K562 (cell line): ENCODE results near the gene RCN2. TPM values are rescaled to one million over a fixed set of nuclear protein-coding genes. Genes with fewer than 3 reads are reported as not detected.
A peak's percentile ranks its signal among the peaks of the same experiment; 100 is the strongest.

Experiments
- BRD9 ChIP-seq: fragments of 450-650 bp; IDR thresholded peaks from 2 replicates; pipeline ENCODE4 v1.6.1; 2018; ENCODE audit warnings: low read depth; ENCODE audit not compliant: partially characterized antibody
- CREB1 ChIP-seq, 2 experiments: sonication (generic) in 1 of 2; formaldehyde crosslinking in 1 of 2; IDR thresholded peaks; 2 replicates each; pipeline versions ENCODE4 v1.6.1 to v1.8.0; 2012 to 2022; ENCODE audit warnings: inconsistent platforms in 1 of 2, mild to moderate bottlenecking in 1 of 2, missing genetic modification reagents in 1 of 2, moderate library complexity in 1 of 2
- DIDO1 ChIP-seq: fragments of 450-650 bp; IDR thresholded peaks from 2 replicates; pipeline ENCODE4 v1.6.1; 2016; ENCODE audit warnings: low read depth, missing biosample characterization, missing genetic modification characterization
- ELF2 ChIP-seq: fragments of 250-450 bp; sonication (Bioruptor Pico); IDR thresholded peaks from 2 replicates; pipeline ENCODE4 v1.5.0; 2021; ENCODE audit warnings: mild to moderate bottlenecking
- HDAC3 ChIP-seq: fragments of 450-650 bp; IDR thresholded peaks from 2 replicates; pipeline ENCODE4 v1.6.1; 2018; ENCODE audit warnings: borderline replicate concordance, mild to moderate bottlenecking, moderate library complexity; ENCODE audit not compliant: partially characterized antibody
- HEY1 ChIP-seq: fragments of 250-450 bp; sonication (Bioruptor Pico); IDR thresholded peaks from 2 replicates; pipeline ENCODE4 v1.5.0; 2020; ENCODE audit warnings: mild to moderate bottlenecking, moderate library complexity, borderline replicate concordance
- MED1 ChIP-seq: sonication (generic); formaldehyde crosslinking; IDR thresholded peaks from 2 replicates; pipeline ENCODE4 v1.8.1; 2023; ENCODE audit warnings: missing genetic modification reagents, borderline replicate concordance
- PHF8 ChIP-seq: fragments of 200-600 bp; sonication (generic); IDR thresholded peaks from 2 replicates; pipeline ENCODE4 v1.6.1; 2012; ENCODE audit warnings: mixed run types, mild to moderate bottlenecking, inconsistent platforms, low read length, moderate library complexity, borderline replicate concordance
- POLR2G ChIP-seq: fragments of 200-400 bp; formaldehyde crosslinking; IDR thresholded peaks from 2 replicates; pipeline ENCODE4 v1.6.1; 2017; ENCODE audit warnings: low read depth, mild to moderate bottlenecking, antibody characterized with exemption, low read length, moderate library complexity
- POLR2H ChIP-seq: IDR thresholded peaks from 2 replicates; pipeline ENCODE4 v1.6.1; 2016; ENCODE audit warnings: missing genetic modification characterization, low read depth, mild to moderate bottlenecking, control low read depth, missing compliant biosample characterization, moderate library complexity
- RNF2 ChIP-seq: sonication (generic); IDR thresholded peaks from 2 replicates; pipeline ENCODE4 v1.6.1; 2016
- SOX6 ChIP-seq: fragments of 450-650 bp; IDR thresholded peaks from 2 replicates; pipeline ENCODE4 v1.6.1; 2014; ENCODE audit warnings: mild to moderate bottlenecking
- SREBF1 ChIP-seq: fragments of 150-350 bp; IDR thresholded peaks from 2 replicates; pipeline ENCODE4 v1.6.1; 2014; ENCODE audit warnings: antibody characterized with exemption, low read depth, low read length, borderline replicate concordance
- XRCC4 ChIP-seq: IDR thresholded peaks from one replicate; pipeline ENCODE4 v1.6.1; 2011; ENCODE audit not compliant: insufficient read depth, insufficient read length; ENCODE audit errors: extremely low read depth
- ZNF586 ChIP-seq: fragments of 450-650 bp; formaldehyde crosslinking; conservative IDR thresholded peaks from 2 replicates; pipeline ENCODE4 v1.4.0; 2020; ENCODE audit warnings: mild to moderate bottlenecking, moderate library complexity
- polyA plus RNA-seq, 8 experiments: library from polyadenylated mRNA; depleted of rRNA in 4 of 8; stranded (reverse) in 5 of 8; unstranded in 3 of 8; fragments of >200 nt; fragmentation: Nextera tagmentation in 2 of 8; fragmentation: Illumina TruSeq in 1 of 8; extraction: Ambion mirVana in 2 of 8; extraction: Trizol in 1 of 8; gene quantifications; 2 replicates each; pipeline versions ENCODE4 v1.2.1 to v1.2.3, GENCODE V29; 2011 to 2014; ENCODE audit warnings: inconsistent platforms in 1 of 8, missing spikeins in 1 of 8
- total RNA-seq, 7 experiments: library from RNA; depleted of rRNA in 6 of 7; stranded (reverse); fragments of >200 nt in 6 of 7; fragmentation: Illumina TruSeq in 2 of 7; extraction: Trizol in 2 of 7; gene quantifications; 2 replicates each; pipeline versions ENCODE4 v1.2.1 to v1.2.3, GENCODE V29; 2011 to 2021; ENCODE audit warnings: low replicate concordance in 1 of 7
- TF ChIP-seq, protein P1 (sequence below): sonication (generic); formaldehyde crosslinking; IDR thresholded peaks from 2 replicates; pipeline ENCODE4 v1.4.0; 2020; ENCODE audit warnings: mild to moderate bottlenecking, missing genetic modification reagents
- TF ChIP-seq, protein P2 (sequence below), 2 experiments: fragments of 200-800 bp in 1 of 2; sonication (Bioruptor generic) in 1 of 2; sonication (generic) in 1 of 2; formaldehyde crosslinking in 1 of 2; IDR thresholded peaks in 1 of 2; conservative IDR thresholded peaks in 1 of 2; 2 replicates each; pipeline versions ENCODE4 v1.5.0 to v1.6.1; 2016 to 2020; ENCODE audit warnings: missing compliant biosample characterization in 1 of 2, missing genetic modification characterization in 1 of 2, missing genetic modification reagents in 1 of 2
- TF ChIP-seq, protein P3 (sequence below): fragments of 250-450 bp; sonication (Bioruptor Pico); IDR thresholded peaks from 2 replicates; pipeline ENCODE4 v1.5.0; 2022; ENCODE audit warnings: mild to moderate bottlenecking
- TF ChIP-seq, protein P4 (sequence below): fragments of 150-350 bp; conservative IDR thresholded peaks from 2 replicates; pipeline ENCODE4 v1.6.1; 2014; ENCODE audit warnings: low read length

RCN2 gene
- total and polyA plus RNA-seq, 9 of the 15 experiments (the other 6 are each of a cell fraction or from before 2014, with no cell fraction given), result 20.9 to 63.6 (median 52.8) TPM

DNA sequence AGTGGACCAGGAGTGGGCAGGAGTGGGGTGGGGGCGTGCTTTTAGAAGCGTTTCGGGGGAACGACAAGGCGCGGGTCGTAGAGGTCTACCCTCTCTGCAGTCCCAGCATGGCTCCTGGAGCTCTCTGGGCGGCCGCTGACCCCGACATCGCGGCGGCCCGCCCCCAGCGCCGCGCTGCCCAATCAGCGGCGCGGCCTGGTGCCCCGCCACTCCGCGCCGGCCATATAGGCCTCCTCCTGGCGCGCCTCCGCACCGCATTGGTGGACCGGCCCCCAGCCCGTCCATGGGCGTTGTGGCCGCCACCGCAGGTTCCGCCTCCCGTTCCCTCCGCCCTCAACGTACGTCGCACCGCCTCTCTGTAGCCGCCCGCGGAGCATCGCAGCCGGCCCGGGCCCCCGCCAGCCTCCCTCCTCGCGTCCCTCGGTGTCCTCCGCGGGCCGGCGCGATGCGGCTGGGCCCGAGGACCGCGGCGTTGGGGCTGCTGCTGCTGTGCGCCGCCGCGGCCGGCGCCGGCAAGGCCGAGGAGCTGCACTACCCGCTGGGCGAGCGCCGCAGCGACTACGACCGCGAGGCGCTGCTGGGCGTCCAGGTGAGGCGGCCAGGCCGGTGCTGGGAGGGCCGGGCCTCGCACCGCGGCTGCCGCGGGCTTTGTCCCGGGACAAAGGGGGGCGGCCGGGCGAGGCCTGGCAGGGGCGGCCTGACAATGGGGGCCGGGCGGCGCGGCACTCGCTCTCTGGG, at the start of gene RCN2 (continued):
- TF ChIP-seq POLR2H (tag) (peak; percentile 94), SOX6 (no peak), HDAC3 (no peak), ZNF586 (no peak), HEY1 (CRISPR knock-in tag) (no peak), BRD9 (no peak), XRCC4 (no peak), POLR2G (peak; percentile 96), PHF8 (peak; percentile 98), DIDO1 (tag) (no peak), ELF2 (no peak), CREB1 (IDR thresholded peaks at IDR 0.05) (peak; percentile 45; the same call in 1 of the 2 replicates), CREB1 (CRISPR knock-in tag; IDR thresholded peaks at IDR 0.05) (peak; percentile 44; the same call in 1 of the 2 replicates), MED1 (CRISPR knock-in tag) (no peak), RNF2 (no peak), SREBF1 (no peak)
- TF ChIP-seq, protein P1, sequence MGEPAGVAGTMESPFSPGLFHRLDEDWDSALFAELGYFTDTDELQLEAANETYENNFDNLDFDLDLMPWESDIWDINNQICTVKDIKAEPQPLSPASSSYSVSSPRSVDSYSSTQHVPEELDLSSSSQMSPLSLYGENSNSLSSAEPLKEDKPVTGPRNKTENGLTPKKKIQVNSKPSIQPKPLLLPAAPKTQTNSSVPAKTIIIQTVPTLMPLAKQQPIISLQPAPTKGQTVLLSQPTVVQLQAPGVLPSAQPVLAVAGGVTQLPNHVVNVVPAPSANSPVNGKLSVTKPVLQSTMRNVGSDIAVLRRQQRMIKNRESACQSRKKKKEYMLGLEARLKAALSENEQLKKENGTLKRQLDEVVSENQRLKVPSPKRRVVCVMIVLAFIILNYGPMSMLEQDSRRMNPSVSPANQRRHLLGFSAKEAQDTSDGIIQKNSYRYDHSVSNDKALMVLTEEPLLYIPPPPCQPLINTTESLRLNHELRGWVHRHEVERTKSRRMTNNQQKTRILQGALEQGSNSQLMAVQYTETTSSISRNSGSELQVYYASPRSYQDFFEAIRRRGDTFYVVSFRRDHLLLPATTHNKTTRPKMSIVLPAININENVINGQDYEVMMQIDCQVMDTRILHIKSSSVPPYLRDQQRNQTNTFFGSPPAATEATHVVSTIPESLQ, result no peak
- TF ChIP-seq, protein P2, sequence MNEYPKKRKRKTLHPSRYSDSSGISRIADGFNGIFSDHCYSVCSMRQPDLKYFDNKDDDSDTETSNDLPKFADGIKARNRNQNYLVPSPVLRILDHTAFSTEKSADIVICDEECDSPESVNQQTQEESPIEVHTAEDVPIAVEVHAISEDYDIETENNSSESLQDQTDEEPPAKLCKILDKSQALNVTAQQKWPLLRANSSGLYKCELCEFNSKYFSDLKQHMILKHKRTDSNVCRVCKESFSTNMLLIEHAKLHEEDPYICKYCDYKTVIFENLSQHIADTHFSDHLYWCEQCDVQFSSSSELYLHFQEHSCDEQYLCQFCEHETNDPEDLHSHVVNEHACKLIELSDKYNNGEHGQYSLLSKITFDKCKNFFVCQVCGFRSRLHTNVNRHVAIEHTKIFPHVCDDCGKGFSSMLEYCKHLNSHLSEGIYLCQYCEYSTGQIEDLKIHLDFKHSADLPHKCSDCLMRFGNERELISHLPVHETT (CRISPR knock-in tag; conservative IDR thresholded peaks at IDR 0.05 in 1 of 2, IDR thresholded peaks at IDR 0.05 in 1 of 2), result peak in 1 of 2 experiments; percentile 28; a peak in 1 of 4 replicates
- TF ChIP-seq, protein P3, sequence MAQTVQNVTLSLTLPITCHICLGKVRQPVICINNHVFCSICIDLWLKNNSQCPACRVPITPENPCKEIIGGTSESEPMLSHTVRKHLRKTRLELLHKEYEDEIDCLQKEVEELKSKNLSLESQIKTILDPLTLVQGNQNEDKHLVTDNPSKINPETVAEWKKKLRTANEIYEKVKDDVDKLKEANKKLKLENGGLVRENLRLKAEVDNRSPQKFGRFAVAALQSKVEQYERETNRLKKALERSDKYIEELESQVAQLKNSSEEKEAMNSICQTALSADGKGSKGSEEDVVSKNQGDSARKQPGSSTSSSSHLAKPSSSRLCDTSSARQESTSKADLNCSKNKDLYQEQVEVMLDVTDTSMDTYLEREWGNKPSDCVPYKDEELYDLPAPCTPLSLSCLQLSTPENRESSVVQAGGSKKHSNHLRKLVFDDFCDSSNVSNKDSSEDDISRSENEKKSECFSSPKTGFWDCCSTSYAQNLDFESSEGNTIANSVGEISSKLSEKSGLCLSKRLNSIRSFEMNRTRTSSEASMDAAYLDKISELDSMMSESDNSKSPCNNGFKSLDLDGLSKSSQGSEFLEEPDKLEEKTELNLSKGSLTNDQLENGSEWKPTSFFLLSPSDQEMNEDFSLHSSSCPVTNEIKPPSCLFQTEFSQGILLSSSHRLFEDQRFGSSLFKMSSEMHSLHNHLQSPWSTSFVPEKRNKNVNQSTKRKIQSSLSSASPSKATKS, result no peak
- TF ChIP-seq, protein P4, sequence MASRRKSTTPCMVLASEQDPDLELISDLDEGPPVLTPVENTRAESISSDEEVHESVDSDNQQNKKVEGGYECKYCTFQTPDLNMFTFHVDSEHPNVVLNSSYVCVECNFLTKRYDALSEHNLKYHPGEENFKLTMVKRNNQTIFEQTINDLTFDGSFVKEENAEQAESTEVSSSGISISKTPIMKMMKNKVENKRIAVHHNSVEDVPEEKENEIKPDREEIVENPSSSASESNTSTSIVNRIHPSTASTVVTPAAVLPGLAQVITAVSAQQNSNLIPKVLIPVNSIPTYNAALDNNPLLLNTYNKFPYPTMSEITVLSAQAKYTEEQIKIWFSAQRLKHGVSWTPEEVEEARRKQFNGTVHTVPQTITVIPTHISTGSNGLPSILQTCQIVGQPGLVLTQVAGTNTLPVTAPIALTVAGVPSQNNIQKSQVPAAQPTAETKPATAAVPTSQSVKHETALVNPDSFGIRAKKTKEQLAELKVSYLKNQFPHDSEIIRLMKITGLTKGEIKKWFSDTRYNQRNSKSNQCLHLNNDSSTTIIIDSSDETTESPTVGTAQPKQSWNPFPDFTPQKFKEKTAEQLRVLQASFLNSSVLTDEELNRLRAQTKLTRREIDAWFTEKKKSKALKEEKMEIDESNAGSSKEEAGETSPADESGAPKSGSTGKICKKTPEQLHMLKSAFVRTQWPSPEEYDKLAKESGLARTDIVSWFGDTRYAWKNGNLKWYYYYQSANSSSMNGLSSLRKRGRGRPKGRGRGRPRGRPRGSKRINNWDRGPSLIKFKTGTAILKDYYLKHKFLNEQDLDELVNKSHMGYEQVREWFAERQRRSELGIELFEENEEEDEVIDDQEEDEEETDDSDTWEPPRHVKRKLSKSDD, result no peak
